NCI-H446 (cell line): Measurements from ENCODE around the gene GATB.
"Not testable (repeated sequence)": the region's sequence is repeated elsewhere in the genome, so short reads cannot be mapped to it uniquely, and the experiment has no call there.

Experiments
- DNase-seq, 2 experiments: peaks; one replicate each; lab custom pipeline; 2025; lab: John Stamatoyannopoulos, UW

Gene GATB

GRCh38 chr4:151784706-151785105, 23.9 kb upstream of the GATB start:
- DNase-seq = no peak

GRCh38 chr4:151783867-151784266, 23.1 kb upstream of the GATB start:
- DNase-seq = no peak

GRCh38 chr4:151782296-151782695, 21.5 kb upstream of the GATB start:
- DNase-seq = no peak

- DNase-seq = no peak
These were observed 20.2 kb upstream of the GATB start for GRCh38 chr4:151781026-151781425.

- DNase-seq = no peak
These were observed 16.7 kb upstream of the GATB start for GRCh38 chr4:151777471-151777870.

GRCh38 chr4:151774324-151774723, 13.5 kb upstream of the GATB start:
- DNase-seq = no peak

GRCh38 chr4:151772274-151772673, 11.5 kb upstream of the GATB start:
- DNase-seq = no peak

- DNase-seq = no peak
These were observed 10.9 kb upstream of the GATB start for GRCh38 chr4:151771664-151772063.

- DNase-seq = no peak
These were observed 9.3 kb upstream of the GATB start for GRCh38 chr4:151770154-151770553.

GRCh38 chr4:151768835-151769234, 8.0 kb upstream of the GATB start:
- no peak for DNase-seq

- no peak for DNase-seq
These were observed 5.9 kb upstream of the GATB start for GRCh38 chr4:151766691-151767090.

- no peak for DNase-seq
These were observed 805 bp downstream of the GATB start for GRCh38 chr4:151760002-151760401.

- DNase-seq = no peak
These were observed 7.8 kb downstream of the GATB start for GRCh38 chr4:151753056-151753455.

GRCh38 chr4:151750156-151750555, 10.7 kb downstream of the GATB start:
- DNase-seq = no peak

GRCh38 chr4:151745481-151746231, 15.2 kb downstream of the GATB start:
- no peak for DNase-seq

- no peak for DNase-seq
These were observed 16.2 kb downstream of the GATB start for GRCh38 chr4:151744614-151745013.

- no peak for DNase-seq
These were observed 16.9 kb downstream of the GATB start for GRCh38 chr4:151743894-151744293.

- no peak for DNase-seq
These were observed 17.5 kb downstream of the GATB start for GRCh38 chr4:151743128-151743854.

- no peak for DNase-seq
These were observed 21.9 kb downstream of the GATB start for GRCh38 chr4:151738720-151739517.

GRCh38 chr4:151736852-151737251, 24.0 kb downstream of the GATB start:
- DNase-seq = not testable (repeated sequence)

GRCh38 chr4:151736361-151736760, 24.4 kb downstream of the GATB start:
- no peak for DNase-seq

- not testable (repeated sequence) for DNase-seq
These were observed 29.1 kb downstream of the GATB start for GRCh38 chr4:151731670-151732069.
